LNCaP clone FGC (cell line): Measurements from ENCODE around the gene FBXO45.
"Not testable (repeated sequence)": the region's sequence is repeated elsewhere in the genome, so short reads cannot be mapped to it uniquely, and the experiment has no call there.

Experiments used
- DNase-seq: peaks from one replicate; pipeline ENCODE4 v3.0.0-alpha.2; 2011; ENCODE audit warnings: low read depth
- H3K4me3 ChIP-seq: 2 replicates; pipeline ENCODE4 v1.5.1; 2011; ENCODE audit warnings: mild to moderate bottlenecking, low read depth, low read length, control low read depth
- CTCF ChIP-seq: IDR thresholded peaks from 2 replicates; pipeline ENCODE4 v1.5.1; 2012; ENCODE audit warnings: mild to moderate bottlenecking; ENCODE audit not compliant: control insufficient read depth, insufficient read depth; ENCODE audit errors: extremely low read depth

Gene FBXO45

GRCh38 chr3:196568246-196569002, at the start of gene FBXO45, which contains the start of gene WDR53:
Gene FBXO45, plus strand, starts transcription at chr3:196568660. Its CDS starts 325 bp downstream, at chr3:196568985.
Gene WDR53, minus strand, starts transcription at chr3:196568554. Its CDS starts 7,079 bp downstream, at chr3:196561475.
- TF ChIP-seq CTCF = no peak
- peak; percentile 85 for DNase-seq
- peak within 1 kb of the TSS; percentile 98 for H3K4me3 ChIP-seq

- peak; percentile 58 for TF ChIP-seq CTCF
- no peak overlapping the region for H3K4me3 ChIP-seq
- DNase-seq = peak; percentile 63
Observed at GRCh38 chr3:196518966-196519717, 49.3 kb upstream of the FBXO45 start.

GRCh38 chr3:196519718-196520082, 48.8 kb upstream of the FBXO45 start:
- no peak overlapping the region for H3K4me3 ChIP-seq
- TF ChIP-seq CTCF = no peak
- DNase-seq = no peak

- DNase-seq, H3K4me3 ChIP-seq: not testable (repeated sequence)
Observed at GRCh38 chr3:196521291-196521690, 47.2 kb upstream of the FBXO45 start.

GRCh38 chr3:196523841-196524240, 44.6 kb upstream of the FBXO45 start:
- TF ChIP-seq CTCF = no peak
- no peak for DNase-seq
- H3K4me3 ChIP-seq = no peak overlapping the region

GRCh38 chr3:196524527-196524926, 43.9 kb upstream of the FBXO45 start:
- H3K4me3 ChIP-seq = no peak overlapping the region
- TF ChIP-seq CTCF = no peak
- no peak for DNase-seq

GRCh38 chr3:196525141-196525540, 43.3 kb upstream of the FBXO45 start:
- no peak overlapping the region for H3K4me3 ChIP-seq
- DNase-seq = no peak
- TF ChIP-seq CTCF = no peak
